HL-60 (cell line): ENCODE measurements around the gene SPA17.

ENCODE experiments used
- CTCF ChIP-seq: IDR thresholded peaks from one replicate; pipeline ENCODE4 v1.5.1; 2011; ENCODE audit warnings: low read length, control low read depth, inconsistent platforms; ENCODE audit not compliant: insufficient read depth
- POLR2AphosphoS5 ChIP-seq: IDR thresholded peaks from 2 replicates; pipeline ENCODE4 v1.6.1; 2012; ENCODE audit warnings: low read depth
- REST ChIP-seq: IDR thresholded peaks from 2 replicates; pipeline ENCODE4 v1.6.1; 2012; ENCODE audit warnings: low read depth; ENCODE audit not compliant: insufficient replicate concordance

- TF ChIP-seq CTCF (no peak), POLR2AphosphoS5 (no peak), REST (no peak)
Measured at GRCh38 chr11:124724979-124725718, 51.4 kb downstream of the SPA17 start.
